ENCODE data around the gene PLK5.

DNA sequence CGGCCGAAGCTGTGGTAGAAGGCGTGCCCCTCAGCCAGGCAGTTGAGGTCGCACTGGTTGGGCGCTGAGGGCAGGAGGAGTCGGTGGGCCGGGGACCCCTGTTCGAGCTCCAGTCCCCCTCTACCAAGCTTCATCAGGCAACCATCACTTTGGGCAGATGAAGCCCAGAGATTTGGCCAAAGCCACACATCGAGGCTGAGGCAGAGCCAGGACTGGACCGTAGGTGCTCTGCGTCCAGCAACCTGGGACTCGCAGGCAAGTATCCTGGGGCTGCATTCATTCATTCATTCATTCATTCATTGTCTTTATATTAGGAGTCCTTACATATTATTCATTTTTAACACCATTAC lies 15.4 kb upstream of the PLK5 start:
- TF ChIP-seq, protein P1, sequence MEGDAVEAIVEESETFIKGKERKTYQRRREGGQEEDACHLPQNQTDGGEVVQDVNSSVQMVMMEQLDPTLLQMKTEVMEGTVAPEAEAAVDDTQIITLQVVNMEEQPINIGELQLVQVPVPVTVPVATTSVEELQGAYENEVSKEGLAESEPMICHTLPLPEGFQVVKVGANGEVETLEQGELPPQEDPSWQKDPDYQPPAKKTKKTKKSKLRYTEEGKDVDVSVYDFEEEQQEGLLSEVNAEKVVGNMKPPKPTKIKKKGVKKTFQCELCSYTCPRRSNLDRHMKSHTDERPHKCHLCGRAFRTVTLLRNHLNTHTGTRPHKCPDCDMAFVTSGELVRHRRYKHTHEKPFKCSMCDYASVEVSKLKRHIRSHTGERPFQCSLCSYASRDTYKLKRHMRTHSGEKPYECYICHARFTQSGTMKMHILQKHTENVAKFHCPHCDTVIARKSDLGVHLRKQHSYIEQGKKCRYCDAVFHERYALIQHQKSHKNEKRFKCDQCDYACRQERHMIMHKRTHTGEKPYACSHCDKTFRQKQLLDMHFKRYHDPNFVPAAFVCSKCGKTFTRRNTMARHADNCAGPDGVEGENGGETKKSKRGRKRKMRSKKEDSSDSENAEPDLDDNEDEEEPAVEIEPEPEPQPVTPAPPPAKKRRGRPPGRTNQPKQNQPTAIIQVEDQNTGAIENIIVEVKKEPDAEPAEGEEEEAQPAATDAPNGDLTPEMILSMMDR (conservative IDR thresholded peaks at IDR 0.05; ENCODE audit: low read length): no peak
- TF ChIP-seq EZH2phosphoT487 (IDR thresholded peaks at IDR 0.05; ENCODE audit: borderline replicate concordance): no peak
